HG03571 (cell line): ENCODE results near the gene PTPRT.

Source experiments
- ATAC-seq: cut with Tn5 transposase; IDR thresholded peaks from one replicate; pipeline ENCODE4 v1.9.1; 2021; ENCODE audit not compliant: unreplicated experiment

PTPRT gene

DNA sequence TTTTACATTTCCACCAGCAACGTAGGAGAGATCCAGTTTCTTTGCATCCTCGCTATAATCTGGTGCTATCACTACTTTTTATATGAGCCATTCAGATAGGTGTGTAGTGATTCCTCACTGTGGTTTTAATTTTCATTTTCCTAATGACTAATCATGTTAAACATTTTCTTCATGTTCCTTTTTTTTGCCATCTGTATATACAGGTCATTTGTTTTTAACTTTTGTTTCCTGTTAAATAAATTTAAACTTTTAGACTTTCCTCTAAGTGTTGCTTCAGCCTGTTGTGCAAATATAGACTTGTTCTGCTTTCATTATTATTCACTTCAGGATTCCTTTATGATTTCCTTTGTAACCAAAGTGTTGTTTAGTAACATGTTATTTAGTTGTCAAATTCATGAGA, 697.4 kb downstream of the PTPRT start:
- peak; percentile 83 for ATAC-seq

DNA sequence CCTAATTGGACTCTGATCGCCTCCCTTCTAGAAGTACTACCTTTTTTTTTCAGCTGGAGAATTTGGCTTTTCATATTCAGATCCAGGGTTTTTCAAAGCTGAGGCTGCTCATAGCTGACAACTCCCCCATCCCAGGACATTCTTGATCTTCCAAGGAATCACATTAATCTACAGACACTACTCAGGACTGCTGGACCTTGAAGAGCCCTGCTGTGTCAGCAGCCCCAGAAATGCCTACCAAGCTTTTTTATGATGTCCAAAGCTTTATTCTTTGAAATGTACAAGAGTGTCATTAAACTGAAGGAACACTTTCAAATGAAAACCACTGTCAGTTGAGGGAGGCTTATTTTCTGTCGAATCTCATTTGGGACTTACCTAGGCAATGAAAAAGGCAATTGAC, 704.1 kb downstream of the PTPRT start:
- no peak for ATAC-seq

DNA sequence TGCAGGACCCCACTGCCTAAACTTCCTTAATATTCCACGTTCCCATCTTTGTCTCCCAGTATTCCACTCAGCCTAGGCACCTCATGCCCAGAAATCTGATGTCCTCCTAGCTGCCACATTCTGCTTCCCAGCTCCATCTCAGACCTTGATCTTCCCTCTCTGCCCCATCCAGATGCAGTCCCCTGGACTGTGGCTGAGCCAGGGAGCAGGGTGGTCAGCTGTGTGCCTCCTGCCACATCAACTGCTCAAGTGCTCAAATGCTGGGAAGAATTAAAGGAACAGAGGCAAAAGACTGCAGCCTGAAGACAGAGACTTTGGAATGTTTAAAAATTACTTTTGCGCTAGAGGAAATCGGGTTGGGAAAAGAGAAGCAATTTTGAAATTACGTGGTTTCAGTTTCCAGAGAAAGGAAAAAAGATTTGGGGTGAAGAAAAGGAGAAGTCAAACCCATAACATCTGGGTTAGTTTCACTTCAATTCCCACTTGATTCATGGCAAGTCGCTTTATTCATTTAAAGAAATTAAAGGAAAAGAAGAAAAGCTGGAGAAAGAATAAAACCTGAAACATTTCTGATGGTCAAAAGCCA, 704.8 kb downstream of the PTPRT start:
- ATAC-seq: no peak

DNA sequence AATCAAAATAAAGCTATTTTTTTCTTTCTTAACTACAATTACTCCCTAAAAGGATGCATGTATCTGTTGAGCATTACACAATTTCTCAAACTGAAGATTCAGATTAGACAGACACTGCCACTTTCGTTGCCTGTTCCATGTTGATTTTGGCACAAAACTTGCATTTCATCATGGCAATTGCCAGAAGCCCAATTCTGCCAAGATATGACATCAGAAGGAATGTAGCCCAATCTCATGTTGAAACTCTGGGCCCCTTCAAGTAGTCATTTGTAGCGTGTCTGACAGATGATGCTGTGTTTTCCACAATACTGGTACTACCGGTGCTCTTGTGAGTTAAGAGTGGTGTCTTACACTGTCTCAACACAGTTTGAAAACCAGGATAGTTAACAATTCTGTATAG, 705.4 kb downstream of the PTPRT start:
- ATAC-seq: no peak

DNA sequence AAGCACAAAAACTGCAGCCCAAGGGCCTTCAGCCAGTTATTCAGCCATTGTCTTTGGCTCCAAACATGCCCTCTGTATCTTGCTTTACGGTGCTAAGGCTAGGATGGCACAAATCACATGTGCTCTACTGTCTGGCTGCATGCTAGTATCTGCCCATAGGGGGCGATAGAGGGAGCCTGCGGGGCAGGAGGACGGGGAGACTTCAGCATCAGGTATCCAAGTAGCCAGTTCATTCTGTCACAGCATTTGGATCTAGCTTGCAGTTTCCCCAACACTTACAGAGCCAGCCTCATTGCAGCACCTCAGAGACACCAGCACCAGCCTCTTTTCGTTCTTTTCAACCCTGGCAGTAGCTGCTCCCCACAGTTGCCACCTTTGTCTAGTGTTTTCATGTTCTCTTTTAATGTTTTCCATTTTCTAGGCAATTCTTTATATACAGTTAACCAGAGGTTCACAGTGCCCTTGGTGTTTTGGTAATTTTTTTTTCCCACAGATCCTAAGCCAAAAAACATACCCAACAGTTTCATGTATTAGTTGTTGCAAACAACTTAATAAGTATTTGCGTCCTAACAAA, 705.9 kb downstream of the PTPRT start:
- no peak for ATAC-seq

DNA sequence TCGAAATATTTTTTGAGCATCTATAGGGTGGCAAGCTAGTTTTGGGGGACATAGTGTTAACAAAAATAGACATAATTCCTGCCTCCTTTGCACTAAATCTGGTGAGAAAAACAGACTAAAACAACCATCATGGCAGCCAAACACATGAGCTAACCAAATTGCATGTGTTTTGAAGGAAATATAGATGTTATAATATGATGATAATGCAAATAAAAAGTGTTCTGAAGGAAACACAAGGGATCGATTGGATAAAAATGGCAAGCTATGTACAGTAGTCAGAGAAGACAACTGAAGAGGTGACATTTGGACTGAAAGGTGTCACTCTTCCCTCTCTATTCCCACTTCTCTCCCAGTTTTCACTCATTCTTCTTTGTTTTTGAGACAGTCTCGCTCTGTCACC, 706.9 kb downstream of the PTPRT start:
- no peak for ATAC-seq

DNA sequence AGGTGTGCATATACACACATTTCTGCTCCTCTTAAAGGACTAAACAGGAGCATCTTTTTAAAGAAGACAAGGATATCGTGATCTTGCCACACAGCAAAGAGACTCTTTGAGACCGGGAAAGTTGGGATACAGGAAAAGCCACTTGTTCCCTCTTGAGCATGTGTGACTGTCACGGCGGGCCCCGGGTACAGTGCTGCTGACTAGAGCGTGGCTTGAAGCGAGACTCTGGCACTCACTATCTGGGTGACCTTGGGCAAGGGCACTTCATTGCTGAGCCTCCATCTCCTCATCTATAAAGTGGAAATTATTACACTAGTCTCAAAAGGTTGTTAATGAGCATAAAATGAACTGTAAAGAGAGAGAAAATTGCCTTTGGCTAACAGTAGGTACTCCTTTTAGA, 713.9 kb downstream of the PTPRT start:
- ATAC-seq: no peak

DNA sequence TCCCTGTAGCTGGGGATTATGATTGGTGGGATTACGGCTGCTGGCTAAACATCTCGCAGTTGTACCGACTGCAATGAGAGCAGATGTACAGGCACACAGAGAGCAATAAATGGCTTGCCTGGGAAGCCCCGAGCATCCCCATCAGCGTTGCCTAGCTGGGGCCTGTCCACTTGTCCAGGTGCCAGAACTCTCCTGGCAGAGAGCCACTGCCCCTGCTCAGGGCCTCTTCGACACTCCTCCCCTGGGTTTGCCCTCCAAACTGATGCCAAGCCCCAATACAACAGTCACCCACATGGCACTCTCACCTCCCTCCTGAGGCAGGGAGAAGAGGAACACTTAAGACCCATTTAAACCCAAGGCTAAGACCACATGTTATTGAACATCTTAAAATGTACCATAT, 715.1 kb downstream of the PTPRT start:
- ATAC-seq: no peak

DNA sequence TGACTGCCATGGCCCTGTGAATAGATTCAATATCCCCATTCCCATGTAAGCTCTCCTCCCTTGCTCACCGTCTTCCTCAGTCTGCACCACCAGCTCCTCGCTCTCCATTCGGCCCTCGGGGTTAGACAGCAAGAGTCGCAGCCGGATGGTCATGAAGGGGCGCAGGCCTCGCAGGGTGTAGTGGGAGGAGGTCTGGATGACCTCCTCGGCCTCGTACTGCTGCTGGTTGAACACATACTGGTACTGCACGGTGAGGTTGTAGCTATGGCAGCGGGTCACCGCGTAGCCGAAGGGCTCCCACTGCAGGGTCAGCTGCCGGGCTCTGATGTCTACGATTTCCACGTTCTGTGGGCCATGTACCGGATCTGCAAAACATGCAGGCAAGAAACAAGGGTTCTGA, 717.5 kb downstream of the PTPRT start:
- ATAC-seq: no peak

DNA sequence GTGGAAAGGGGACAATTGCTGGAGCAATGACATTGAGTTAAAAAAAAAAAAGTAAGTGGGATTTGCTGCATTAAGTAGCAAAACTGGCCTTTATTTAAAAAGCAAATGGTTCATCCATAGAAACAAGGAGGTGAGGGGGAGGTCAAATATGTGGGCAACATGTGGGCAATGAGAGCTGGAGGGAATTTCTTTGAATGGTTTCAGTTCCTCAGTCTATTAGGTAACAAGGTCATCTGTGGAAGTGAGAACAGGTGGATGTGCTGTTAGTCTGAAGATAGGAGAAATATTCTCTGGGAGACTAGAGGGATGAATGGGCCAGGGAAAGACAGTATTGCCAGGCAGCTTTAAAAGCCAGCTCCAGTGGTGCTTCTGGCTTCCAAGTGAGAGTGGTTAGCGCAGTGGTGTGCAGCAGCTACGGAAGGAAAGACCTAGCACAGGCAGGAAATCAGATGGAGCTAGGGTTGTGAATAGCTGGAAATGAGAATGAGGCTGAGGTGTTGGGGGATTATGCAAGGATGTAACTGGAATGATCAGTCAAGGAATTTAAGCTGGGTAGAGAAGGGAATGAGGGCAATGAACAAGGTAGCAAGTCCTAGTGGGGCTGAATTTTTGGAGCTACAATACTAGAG, 727.6 kb downstream of the PTPRT start:
- ATAC-seq: no peak

DNA sequence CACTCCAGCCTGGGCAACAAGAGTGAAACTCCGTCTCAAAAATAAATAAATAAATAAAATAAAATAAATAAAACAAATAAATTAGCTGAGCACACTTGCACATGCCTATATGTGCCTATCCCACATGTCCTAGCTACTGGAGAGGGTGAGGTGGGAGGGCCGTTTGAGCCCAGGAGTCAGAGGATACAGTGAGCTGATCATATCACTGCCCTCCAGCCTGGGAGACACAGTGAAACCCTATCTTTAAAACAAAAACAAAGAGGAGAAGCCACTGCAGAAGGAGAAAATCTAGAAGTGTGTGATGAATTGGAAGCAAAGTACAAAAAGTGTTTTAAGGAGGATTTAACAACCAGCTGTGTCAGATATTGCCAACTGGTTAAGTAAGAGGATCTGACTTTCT, 728.4 kb downstream of the PTPRT start:
- no peak for ATAC-seq

DNA sequence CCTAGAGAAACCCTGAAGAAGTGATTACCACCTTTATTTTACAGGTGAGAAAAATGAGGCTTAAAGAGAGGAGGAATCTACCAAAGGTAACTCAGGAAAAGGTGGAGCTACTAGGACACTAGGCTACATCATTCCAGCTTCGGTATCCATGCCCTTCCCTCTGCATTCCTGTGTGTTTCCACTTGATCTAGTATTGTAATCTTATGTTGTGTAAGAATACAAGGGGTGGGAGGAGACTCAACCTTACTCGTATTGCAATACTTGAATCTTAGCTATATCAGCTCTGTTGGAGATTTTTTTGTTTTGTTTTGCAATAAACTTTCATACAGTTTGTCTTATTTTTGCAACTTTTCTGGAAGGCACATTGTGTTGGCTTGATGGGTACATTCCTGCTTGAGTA, 742.4 kb downstream of the PTPRT start:
- no peak for ATAC-seq

DNA sequence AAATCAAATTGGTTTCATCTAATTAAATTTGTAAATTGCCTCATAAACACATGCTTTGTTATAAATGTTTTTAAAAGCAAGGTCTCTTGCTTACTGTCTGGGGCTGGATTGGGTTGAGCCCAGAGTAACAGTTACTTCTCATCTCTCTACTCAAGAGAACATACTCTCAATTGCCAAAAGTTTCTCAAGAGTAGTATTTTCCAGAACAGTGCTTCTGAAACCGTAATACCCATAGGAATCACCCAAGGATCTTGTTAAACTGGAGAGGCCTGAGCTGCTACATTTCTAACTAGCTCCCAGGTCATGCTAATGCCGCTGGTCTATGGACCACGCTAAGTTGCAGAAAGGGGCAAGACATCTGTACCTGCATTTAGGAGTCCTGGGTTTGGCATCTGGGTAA, 744.9 kb downstream of the PTPRT start:
- no peak for ATAC-seq

DNA sequence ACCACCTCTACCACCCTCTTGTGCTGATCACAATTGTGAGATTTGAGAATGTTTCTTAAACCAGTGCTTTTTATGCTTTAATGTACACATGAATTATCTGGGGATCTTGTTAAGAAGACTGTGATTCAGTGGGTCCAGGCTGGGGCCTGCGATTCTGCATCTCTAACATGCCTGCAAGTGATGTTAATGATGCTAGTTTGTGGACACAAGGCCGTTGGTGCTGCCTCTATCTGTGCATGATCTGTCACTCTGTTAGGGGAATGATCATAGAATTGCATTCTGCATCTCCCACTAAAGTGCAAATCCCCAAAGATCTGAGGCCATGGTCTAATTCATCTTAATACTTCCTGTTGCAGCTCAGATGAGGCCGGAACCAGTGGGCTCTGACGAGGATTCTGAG, 746.5 kb downstream of the PTPRT start:
- ATAC-seq: no peak

DNA sequence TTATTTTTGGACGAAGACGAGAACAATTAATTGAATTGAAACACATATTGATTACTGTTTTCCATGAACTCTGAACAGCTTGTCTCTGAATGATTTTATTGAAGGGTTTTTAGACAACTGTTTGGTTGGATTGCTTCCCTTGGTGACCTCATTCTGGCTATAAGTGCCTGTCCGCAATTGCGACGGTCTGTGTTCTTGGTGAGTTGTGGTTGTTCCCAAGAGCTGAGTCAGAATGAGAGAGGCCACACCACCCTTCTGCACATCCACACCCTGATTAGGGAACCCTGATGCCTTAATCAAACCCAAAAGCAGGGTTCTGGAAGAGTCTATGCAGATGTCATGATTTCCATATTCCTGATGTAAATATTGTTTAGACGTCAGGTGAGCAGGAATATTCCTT, 747.0 kb downstream of the PTPRT start:
- no peak for ATAC-seq

DNA sequence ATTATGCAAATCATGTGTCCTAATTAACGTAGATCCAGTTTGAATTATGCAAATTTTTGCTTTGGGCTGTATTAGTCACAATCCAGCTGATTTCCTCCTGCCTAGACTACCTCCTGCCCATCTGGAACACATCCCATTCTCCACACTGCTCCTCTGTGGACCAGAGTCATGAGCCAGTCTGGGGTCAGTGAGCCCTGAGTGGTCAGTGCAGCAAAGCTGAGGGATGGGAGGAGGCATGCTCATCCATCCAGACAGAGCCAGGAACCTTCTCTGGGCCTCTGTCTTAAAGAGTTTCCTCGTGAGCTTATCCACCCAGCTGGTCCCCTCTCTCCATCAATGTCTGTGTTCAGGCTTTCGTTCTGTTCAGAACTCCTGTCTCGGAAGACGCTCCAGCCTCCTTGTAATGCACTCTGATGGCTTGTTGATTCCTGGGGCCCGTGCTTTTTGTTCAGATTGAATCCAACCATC, 747.8 kb downstream of the PTPRT start:
- no peak for ATAC-seq

DNA sequence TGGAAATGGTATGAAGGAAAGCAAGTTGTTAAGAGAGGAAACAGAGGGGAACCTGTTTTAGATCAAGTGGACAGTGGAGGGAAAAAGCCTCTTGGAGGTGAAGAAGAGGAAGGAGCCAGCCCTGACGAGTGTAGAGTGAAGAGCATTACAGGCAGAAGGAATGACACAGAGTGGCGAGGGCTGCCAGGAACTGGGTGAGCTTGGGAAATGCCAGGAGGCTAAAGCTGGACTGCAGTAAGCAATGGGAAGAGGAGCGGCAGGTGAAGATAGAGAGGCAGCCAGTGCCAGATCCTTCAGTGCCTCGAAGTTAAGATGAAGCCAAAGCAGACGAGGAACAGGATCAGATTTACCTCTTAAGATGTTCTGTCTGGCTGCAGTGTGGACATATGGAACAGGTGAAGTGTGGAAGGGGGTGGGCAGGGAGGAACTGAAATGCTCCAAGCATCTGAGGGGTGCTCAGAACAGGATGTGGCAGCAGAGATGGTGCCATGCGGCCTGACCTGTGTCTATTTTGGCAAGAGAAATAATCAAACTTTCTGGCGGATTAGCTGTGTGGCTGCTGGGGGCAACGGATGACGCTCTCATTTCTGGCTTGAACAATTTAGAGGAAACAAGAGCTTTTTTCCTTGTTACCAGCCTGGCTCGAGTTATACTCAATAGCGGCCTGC, 748.4 kb downstream of the PTPRT start:
- no peak for ATAC-seq

DNA sequence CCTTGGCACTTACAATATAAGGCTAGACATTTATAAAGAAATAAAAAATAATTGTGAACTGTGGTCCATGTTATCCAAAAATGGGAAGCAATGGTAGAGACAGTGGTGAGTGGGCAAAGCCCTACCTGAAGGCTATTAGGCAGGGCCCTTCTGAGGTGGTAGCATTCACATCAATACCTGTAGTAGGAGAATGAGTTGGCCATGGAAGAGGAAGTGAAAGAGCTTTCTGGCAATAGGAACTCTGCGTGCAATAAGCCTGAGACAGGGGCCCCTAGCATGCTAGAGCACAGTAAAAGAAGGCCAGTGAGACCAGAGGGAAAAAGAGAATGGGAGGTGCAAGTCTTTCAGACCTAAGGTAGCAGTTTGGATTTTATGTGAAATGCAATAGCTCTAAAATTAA, 754.5 kb downstream of the PTPRT start:
- peak; percentile 91 for ATAC-seq

DNA sequence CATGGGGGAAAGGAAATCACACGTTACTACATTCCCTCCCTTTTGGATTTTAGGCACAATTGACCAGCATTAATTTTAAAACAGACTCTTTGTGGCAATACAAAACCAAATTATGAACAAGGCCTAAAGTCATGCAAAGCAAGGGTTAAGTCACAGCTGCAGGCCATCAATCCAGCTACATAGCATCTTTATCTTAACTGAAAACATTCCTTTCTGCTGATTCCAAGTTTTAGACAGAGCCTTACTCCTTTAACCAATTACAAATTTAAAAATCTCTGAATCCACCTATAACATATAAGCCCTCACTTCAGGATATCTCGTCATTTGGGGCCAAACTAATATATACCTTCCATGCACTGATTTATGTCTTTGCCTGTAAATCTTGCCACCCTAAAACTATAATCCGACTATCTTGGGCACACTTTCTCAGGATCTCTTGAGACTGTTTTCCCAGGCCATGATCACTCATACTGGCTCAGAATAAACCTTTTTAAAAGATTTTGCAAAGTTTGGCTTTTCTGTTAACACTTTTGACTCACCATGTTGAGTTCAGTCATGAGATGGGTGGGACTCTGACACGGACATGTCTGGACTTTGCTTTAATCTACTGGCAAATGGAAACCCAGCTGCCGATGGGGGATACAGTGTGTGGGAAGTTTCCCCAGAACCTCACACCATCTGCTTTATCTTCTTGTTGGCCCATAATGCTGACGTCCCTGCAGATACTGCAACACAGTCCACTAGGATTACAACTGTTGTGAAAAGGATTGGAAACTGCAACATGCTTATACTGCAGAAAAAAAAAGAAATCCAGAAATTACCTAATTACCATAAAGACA, 757.0 kb downstream of the PTPRT start:
- ATAC-seq: no peak

DNA sequence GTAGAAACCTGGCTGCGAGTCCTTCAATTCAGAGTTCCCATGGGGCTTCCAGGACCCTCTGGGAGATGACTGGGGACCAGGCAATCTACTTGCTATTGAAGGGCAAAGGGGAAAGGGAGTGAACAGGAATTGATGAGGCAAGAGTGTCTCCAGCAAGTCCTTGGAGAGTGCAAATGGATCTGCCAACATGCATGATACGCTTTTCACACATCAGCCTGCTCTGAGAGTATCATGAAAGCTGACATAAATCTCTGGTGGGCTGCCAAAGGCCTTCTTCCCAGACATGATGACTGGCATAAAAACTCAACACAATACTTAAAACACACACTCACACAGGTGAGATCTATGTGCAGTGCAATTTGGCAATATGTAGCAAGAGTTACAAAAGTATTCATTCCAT, 759.1 kb downstream of the PTPRT start:
- no peak for ATAC-seq

DNA sequence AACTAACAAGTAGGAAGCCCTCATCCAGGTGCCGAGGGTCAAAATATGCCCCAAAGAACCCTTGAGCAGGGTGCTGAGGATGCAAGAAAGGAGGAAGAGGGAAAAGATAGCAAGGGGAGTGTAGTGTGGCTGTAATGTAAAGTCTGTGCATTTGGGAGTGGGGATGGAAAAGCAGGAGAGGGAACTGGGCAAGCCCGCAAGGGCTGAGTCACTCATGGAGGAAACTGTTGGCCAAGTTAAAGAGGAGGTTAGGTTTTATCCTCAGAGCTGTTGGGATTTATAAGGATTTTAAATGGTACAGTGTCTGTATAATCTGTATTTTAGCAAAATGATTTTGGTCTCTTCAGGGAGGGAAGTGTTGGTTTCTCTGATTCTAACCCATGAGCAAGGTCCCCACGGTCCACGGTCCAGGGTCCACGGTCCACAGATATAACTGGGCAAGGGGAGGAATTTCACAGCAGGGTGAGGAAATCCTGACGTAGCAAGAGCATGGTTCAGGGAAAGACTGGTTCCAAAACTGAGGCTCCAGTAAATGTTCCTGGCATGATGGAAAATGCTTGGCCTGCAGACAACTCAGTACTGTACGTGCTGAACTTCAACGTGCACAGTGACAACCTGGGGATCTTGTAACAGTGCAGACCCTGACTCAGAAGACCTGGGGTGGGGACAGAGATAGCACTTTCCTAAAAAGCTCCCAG, 759.8 kb downstream of the PTPRT start:
- ATAC-seq: no peak
